GM12874 (cell line): ENCODE measurements around the gene PARD3.

Experiments
- TF ChIP-seq, protein P1 (sequence below): IDR thresholded peaks from 2 replicates; pipeline ENCODE4 v1.5.1; 2011; ENCODE audit warnings: low read depth, mild to moderate bottlenecking, control low read depth, low read length, moderate library complexity; ENCODE audit not compliant: insufficient read depth

Gene PARD3

GRCh38 chr10:34294137-34294536, 521.0 kb downstream of the PARD3 start:
- TF ChIP-seq, protein P1, sequence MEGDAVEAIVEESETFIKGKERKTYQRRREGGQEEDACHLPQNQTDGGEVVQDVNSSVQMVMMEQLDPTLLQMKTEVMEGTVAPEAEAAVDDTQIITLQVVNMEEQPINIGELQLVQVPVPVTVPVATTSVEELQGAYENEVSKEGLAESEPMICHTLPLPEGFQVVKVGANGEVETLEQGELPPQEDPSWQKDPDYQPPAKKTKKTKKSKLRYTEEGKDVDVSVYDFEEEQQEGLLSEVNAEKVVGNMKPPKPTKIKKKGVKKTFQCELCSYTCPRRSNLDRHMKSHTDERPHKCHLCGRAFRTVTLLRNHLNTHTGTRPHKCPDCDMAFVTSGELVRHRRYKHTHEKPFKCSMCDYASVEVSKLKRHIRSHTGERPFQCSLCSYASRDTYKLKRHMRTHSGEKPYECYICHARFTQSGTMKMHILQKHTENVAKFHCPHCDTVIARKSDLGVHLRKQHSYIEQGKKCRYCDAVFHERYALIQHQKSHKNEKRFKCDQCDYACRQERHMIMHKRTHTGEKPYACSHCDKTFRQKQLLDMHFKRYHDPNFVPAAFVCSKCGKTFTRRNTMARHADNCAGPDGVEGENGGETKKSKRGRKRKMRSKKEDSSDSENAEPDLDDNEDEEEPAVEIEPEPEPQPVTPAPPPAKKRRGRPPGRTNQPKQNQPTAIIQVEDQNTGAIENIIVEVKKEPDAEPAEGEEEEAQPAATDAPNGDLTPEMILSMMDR, result no peak

- TF ChIP-seq, protein P1, result no peak
These were observed 522.4 kb downstream of the PARD3 start for GRCh38 chr10:34292675-34293074.

DNA sequence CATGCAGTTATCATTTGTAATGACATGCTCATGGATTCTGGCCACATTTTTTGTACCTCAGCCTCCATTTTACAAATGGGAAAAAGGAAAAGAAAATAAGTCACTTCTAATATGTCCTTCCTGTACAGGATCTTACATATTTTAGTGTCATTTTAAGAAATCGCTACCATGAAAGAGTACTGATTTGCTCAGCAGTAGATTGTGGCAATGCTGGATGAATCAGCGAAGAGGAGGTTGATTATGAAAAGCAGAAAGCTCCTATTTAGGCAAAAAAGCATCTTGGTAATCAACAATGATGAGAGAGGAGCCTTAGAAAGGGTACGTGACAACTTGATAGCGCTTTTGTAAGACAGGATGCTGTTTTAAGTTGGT, 522.9 kb downstream of the PARD3 start:
- TF ChIP-seq, protein P1, result no peak

- TF ChIP-seq, protein P1, result no peak
These were observed 523.5 kb downstream of the PARD3 start for GRCh38 chr10:34291466-34292193.

DNA sequence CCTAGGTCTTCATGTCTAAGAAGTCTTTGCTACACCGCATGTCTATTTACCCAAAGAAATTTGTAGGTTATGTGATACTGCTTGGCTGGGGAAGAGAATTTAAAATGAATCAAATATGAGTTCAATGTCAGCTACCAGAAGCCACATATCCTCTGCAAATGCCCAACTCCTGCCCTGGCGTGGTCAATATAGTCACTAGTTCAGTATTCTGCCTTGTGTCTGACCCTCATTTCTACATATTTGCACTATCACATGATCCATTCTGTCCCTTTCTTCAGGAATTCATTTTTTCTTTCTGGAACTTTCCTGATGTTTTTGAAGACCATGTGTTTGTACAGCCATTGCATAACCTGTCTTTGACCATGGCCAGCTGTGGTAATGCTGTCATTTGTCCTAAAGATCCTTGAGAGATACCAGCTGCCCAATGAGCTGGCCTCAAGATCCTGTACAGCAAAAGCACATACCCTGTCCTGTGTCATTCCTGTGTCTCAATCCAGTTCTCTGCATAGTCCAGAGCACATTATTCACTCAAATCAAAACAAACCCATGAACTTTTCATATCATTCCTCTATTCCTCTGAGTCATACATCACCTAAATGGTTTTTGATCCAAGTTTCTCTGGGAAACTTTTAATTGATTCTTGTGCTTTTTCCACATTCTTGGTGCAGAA, 524.5 kb downstream of the PARD3 start:
- TF ChIP-seq, protein P1, result no peak

- TF ChIP-seq, protein P1, result no peak
These were observed 526.5 kb downstream of the PARD3 start for GRCh38 chr10:34288634-34289033.

- TF ChIP-seq, protein P1, result no peak
These were observed 528.9 kb downstream of the PARD3 start for GRCh38 chr10:34286136-34286739.
